Left lobe of liver (tissue), 2 donors: ENCODE data around the gene OR51V1. TPM values are rescaled to one million over a fixed set of nuclear protein-coding genes. Genes with fewer than 3 reads are reported as not detected.
"Not testable (repeated sequence)": the region's sequence is repeated elsewhere in the genome, so short reads cannot be mapped to it uniquely, and the experiment has no call there.

Experiments
- ATAC-seq: fragments of 200-7000 bp; cut with Tn5 transposase; one replicate; pipeline ENCODE4 v1.9.1; 2020; ENCODE audit warnings: mild to moderate bottlenecking, moderate library complexity
- DNase-seq: peaks from one replicate; pipeline ENCODE4 v3.0.0-alpha.2; 2020; ENCODE audit warnings: low spot score
- total RNA-seq: library from RNA; stranded (reverse); gene quantifications from one replicate; pipeline ENCODE4 v1.2.1, GENCODE V29; 2021
- donor health status: DM: no; HTN: no; CAD: no; lungs with moderate emphysema.
- donor health status: DM: no; HTN: yes; CAD: no.

Gene OR51V1, protein sequence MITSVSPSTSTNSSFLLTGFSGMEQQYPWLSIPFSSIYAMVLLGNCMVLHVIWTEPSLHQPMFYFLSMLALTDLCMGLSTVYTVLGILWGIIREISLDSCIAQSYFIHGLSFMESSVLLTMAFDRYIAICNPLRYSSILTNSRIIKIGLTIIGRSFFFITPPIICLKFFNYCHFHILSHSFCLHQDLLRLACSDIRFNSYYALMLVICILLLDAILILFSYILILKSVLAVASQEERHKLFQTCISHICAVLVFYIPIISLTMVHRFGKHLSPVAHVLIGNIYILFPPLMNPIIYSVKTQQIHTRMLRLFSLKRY
- total RNA-seq = not detected

DNA sequence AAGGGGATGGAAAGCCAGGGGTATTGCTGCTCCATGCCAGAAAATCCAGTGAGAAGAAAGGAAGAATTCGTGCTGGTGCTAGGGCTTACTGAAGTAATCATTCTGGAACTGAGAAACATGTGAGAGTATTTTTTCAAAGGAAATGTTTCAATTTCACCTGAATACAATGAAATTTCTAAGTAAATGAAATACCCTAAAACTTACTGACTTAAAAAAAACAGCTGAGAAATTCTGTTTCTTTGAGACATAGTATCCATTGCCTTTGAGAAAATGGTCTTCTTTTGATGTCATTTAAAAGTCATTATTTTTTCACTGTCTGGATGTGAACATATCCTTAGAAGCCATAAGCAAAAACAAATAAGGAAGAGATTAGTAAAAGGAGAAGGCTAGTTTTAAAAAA is at the start of gene OR51V1:
OR51V1 (minus strand) TSS at position 101 of the 400 bp plus-strand sequence; CDS start at position 101, 0 bp downstream.
- no peak for ATAC-seq

DNA sequence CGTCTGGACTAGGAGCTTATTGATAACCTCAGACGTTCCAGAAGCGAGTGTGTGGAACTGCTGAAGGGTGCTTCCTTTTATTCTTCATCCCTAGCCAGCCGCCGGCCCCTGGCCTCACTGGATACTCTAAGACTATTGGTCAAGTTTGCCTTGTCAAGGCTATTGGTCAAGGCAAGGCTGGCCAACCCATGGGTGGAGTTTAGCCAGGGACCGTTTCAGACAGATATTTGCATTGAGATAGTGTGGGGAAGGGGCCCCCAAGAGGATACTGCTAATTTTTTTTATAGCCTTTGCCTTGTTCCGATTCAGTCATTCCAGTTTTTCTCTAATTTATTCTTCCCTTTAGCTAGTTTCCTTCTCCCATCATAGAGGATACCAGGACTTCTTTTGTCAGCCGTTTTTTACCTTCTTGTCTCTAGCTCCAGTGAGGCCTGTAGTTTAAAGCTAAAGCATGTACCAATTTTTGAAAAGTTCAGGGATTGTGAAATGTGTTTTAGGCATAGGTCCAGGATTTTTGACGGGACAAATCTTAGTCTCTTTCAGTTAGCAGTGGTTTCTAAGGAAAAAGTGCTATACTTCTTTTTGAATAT is 49.4 kb upstream of the OR51V1 start, which contains the start of gene HBG1:
HBG1 (minus strand) TSS at position 51 of the 590 bp plus-strand sequence. CDS start 53 bp downstream, outside the sequence.
- peak; percentile 36 for ATAC-seq
- not testable (repeated sequence) for DNase-seq

More for the DNA sequence above, at the start of gene OR51V1:
- DNase-seq = no peak

DNA sequence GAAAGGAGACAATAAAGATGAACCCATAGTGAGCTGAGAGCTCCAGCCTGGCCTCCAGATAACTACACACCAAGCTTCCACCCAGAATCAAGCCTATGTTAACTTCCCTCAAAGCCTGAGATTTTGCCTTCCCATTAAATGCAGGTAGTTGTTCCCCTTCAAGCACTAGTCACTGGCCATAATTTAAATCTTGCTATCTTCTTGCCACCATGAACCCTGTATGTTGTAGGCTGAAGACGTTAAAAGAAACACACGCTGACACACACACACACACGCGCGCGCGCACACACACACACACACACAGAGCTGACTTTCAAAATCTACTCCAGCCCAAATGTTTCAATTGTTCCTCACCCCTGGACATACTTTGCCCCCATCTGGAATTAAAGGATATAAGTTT is 48.0 kb upstream of the OR51V1 start:
- not testable (repeated sequence) for DNase-seq, ATAC-seq

DNA sequence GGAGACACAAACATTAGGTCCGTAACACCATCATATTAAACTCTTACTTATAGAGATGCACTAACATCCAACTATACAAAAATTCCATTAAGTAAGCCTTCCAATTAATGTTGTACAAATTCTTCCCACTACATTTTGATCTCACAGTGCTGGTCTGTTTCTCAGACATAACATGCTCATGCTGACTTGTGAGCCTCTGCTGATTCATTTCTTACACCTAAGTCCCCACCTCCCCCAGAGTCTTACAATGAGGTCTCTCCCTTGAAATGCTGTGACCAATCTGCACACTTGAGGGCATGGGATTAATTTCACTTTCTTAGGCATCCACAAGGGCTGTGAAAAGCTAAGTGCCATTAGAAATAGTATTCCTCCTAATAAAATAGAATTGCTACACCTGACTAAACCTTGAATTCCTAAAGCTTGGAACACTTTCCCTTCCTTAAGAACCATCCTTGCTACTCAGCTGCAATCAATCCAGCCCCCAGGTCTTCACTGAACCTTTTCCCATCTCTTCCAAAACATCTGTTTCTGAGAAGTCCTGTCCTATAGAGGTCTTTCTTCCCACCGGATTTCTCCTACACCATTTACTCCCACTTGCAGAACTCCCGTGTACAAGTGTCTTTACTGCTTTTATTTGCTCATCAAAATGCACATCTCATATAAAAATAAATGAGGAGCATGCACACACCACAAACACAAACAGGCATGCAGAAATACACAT is 47.1 kb upstream of the OR51V1 start:
- ATAC-seq (no peak), DNase-seq (no peak)

DNA sequence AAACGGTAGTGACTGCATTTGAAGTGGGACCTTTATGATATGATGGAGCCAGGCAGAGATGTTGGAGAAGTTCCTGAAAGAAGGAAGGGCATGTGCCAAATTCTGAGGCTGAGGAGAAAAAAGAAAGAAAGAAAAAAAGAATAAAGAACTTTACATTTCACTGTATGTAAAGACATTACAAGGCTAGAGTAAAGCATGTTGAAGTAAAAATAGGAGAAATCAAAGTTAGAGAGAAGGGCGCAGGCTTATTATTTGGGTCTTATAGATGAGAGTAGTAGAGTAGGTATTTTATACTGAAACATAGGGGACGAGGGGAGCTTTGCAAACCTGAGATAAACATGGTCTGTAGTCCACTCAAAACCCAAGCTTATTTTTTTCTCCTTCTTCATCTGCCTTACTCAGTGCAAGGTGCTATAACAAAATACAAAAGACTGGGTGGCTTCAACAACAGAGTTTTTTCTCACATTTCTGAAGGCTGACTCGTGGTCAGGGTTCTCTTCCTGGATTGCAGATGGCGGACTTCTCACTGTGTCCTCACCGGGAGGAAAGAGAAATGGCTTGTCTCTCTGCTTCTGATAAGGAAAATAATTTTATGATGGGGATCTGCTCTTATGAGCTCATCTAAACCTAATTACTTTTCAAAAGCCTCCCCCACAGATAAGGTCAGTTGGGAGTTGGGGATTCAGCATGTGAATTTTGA is 46.4 kb upstream of the OR51V1 start:
- no peak for DNase-seq
- no peak for ATAC-seq

DNA sequence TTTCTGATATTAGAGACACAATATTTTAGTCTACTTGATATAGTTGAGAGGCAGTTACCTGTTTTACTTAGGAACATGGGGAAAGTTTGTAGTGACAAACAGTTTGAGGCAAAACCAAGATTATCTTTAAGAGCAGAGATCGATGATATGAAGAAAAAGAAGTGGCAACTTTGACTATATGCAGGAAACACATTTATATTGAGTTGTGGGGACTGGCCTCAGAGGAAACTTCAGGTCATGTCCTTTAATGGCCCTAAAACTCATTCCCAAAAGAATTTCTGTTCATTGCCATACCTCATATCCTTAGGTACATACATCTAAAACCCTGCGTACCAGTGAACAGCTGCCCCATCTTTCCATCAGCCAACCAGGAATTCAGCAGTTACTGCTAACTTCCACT is 44.7 kb upstream of the OR51V1 start:
- no peak for DNase-seq
- no peak for ATAC-seq

DNA sequence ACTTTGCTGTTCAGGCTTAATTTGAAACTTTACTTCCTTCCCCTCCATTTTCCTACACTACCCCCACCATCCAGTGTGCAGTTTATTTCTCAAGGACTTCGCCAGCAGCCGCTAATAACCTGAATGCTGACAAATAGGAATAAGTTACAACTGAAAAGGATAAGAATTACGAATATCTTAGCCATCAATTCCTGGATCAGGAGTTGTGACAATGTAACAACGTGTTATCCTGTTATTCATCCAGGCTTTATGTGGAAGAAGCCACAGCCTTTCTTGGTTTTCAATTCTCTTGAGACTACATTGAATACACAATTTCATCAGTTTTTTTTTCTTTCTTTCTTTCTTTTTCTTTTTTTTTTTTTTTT is 43.3 kb upstream of the OR51V1 start:
- DNase-seq = no peak
- ATAC-seq = no peak

DNA sequence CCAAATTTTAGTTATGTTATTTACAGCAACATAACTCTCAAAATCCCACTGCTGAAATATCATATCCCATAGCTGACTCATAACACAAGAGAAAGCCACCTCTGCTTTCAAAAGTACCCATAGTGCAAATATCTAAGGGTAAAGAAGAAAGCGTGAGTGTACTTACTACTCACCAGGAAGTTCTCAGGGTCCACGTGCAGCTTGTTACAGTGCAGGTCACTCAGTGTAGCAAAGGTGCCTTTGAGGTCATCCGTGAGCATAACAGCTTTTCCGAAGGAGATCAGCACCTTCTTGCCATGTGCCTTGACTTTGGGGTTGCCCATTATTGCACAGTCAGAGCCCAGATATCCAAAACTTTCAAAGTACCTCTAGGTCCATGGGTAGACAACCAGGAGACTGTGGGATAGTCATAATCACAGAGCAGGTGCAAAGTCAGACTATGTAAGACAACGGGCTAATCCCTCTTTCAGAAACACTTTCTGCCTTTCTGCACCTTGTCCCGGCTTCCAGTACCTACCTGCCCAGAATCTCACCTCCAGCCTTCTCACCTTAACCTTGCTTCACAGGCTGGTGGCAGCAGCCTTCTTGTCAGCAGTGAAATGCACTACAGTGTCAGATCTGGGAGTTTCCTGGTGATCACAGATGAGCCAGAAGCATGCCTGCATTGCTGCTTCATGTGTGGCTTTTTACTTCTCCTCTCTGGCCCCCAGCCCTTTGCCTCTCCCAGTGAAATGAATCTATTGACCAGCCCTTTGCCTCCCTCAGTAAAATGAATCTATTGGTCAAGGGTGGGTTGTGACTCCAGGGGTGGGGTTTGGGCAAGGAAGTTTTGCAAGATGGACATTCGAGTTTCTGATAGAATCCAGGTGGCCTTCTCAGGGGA is 42.7 kb upstream of the OR51V1 start:
- ATAC-seq (no peak), DNase-seq (no peak)

DNA sequence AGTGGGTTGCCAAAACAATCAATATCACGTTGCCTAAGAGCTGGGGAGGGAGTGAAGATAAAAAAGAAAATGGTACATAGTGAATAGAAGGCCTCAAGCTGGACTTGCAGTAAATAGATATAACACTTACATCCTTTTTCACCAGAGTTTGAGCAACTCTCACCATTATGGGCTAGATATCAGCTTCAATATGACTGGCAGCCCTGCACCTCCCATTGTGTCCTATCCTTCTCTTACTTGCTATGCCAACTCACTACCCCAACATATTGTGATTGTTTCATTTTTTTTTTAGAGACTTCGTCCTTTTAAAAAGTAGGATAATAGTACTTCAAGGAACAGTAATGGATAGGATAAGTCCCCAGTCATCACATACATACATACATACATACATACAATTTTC is 41.7 kb upstream of the OR51V1 start:
- DNase-seq (no peak), ATAC-seq (no peak)

DNA sequence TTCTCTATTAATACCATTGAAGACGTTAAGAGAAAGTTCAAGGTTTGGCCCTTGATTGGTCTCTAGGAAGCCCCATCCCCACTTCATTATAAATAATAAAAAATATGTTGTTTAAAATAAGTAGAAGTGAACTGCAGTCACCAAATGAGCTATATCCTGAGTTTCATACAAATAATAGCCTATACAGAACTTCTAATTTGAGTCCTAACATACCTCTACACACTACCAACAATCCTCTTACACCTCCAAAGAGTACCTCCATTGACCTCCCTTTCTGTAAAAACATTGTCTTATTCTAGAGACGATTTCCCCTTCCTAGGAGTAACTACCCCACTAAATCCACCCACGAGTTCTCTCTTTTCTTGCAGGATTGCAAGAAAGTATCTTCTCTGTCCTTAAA is 41.0 kb upstream of the OR51V1 start:
- no peak for ATAC-seq
- DNase-seq = no peak

DNA sequence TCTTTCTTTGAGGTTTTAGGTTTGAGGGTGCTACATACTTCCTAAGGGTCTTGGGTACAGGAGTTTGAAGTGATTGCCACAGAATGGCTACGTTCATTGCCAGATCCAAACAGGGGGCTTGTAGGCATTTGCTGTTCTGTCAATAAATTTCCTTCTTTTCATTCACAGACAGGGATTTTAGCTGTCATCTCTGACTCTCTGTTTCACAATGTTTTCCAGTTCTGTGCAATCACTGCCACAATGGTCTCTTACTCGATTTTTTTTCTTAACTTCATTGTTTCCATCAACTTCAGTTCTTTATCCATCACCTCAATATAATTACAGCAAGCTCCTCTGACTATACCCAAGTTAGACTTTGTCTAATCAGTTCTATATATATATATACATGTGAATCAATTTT is 40.0 kb upstream of the OR51V1 start:
- DNase-seq (no peak), ATAC-seq (no peak)

DNA sequence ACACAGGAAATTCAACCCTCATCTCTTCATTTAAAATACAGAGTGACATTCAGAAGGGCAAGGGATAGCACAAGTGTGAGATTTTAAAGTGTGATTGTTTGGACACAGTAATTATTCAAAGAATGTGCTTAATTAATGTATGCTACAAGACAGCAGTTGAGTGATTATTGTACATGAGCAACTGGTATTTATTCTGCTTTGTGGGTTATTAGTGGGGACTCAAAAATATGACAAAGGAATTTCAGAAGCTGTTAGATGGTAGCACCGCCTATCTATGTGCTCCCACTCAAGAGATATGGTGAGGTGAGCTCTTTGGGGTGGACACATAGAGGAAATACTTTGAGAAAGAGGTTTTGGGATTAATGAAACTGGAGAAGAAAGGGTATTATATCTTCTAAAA is 39.6 kb upstream of the OR51V1 start:
- ATAC-seq (no peak), DNase-seq (no peak)

DNA sequence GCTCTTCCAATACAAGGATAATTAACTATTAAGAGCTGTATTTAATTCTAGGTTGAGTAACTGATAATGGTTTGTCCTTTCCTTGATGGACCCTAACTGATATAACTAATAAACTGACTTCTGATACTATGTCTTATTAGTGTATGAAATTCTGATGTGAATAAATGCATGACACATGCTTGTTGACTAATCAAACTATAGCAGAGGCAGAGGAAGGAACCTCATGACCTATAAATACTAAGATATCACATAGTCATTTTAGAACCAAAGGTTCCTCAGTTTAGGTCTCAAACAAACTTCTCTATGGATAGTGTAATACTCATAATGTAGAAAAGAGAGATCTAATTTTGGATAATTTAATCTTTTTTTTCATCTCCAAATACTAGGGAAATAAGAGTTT is 38.6 kb upstream of the OR51V1 start:
- ATAC-seq (no peak), DNase-seq (no peak)

DNA sequence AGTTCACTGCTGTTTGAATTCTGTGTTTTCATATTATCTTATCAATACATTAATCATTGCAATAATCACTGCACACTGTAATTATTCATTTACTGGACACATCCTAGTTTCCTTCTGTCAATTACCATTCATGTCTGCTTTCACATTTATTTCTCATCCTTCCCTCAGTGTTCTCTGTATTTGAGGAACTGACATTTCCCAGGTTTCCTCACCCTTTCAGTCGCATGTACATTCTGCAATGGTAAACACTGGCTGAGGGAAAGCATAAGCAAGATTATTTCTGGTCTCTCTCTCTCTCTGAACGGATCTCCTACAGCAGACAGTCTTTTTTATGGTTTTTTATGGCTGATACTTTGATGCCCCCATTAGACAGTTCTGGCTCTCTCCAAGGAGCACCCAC is 38.0 kb upstream of the OR51V1 start:
- ATAC-seq (no peak), DNase-seq (no peak)

DNA sequence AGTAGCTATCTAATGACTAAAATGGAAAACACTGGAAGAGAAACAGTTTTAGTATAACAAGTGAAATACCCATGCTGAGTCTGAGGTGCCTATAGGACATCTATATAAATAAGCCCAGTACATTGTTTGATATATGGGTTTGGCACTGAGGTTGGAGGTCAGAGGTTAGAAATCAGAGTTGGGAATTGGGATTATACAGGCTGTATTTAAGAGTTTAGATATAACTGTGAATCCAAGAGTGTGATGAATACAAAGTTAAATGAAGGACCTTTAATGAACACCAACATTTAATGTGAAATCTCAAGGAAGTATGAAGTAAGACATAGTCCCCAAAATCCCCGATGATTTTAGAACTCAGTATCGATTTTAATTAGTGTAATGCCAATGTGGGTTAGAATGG is 36.9 kb upstream of the OR51V1 start:
- DNase-seq (no peak), ATAC-seq (no peak)

DNA sequence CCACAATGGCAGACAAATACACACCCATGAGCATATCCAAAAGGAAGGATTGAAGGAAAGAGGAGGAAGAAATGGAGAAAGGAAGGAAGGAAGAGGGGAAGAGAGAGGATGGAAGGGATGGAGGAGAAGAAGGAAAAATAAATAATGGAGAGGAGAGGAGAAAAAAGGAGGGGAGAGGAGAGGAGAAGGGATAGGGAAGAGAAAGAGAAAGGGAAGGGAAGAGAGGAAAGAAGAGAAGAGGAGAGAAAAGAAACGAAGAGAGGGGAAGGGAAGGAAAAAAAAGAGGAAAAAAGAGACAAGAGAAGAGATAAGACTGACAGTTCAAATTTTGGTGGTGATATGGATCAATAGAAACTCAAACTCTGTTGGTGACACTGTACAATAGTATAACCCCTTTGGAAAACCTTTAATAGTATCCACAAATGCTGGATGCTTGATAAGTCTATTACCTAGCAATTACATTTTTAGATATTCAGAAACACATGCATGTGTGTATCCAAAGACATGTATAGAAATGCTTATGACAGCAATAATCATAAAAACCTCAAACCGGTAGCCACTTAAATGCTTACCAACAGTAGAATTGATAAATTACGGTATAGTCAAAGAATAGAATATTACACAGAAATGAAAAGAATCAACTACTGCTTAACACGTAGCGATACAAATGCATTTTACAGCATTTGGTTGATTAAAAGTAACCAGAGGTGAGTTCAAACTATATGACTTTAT is 35.0 kb upstream of the OR51V1 start:
- DNase-seq (no peak), ATAC-seq (no peak)

DNA sequence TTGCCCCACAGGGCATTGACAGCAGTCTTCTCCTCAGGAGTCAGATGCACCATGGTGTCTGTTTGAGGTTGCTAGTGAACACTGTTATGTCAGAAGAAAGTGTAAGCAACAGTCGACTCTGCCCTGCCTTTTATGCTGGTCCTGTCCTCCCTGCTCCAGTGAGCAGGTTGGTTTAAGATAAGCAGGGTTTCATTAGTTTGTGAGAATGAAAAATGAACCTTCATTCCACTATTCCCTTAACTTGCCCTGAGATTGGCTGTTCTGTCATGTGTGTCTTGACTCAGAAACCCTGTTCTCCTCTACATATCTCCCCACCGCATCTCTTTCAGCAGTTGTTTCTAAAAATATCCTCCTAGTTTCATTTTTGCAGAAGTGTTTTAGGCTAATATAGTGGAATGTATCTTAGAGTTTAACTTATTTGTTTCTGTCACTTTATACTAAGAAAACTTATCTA is 33.9 kb upstream of the OR51V1 start, which contains the start of gene HBD:
HBD (minus strand) TSS at position 103 of the 454 bp plus-strand sequence; CDS start at position 53, 50 bp downstream.
- ATAC-seq = no peak
- DNase-seq = no peak

DNA sequence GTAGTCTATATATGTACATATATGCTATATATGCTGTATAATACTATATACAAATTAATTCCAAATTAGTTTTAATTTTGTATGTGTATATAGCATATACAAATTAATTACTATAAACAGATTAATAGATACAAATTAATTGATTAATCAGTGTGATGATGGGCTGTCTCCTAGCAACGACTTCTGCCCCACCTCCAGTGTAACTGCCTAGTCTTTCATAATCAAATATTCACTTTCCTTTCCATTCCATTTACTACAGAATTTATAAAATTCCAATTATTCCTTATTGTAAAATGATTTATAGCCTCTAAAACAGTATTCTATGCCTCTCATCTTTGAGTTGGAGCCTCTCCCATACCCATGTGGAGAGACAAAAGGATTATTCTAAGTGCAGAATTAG is 32.8 kb upstream of the OR51V1 start:
- DNase-seq (no peak), ATAC-seq (no peak)

DNA sequence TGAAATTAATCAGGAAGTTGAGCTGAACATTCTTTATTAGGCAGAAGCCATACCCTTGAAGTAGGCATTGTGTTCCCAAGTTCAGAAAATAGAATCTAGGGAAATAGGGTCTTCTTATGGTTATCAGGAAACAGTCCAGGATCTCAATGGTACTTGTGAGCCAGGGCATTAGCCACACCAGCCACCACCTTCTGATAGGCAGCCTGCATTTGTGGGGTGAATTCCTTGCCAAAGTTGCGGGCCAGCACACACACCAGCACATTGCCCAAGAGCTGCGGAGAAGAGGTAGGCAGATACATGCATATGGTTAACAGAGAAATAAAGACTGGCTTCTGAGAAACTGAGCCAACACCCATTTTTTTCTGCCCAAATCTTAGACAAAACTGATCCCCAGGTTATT is 32.3 kb upstream of the OR51V1 start:
- ATAC-seq = no peak
- DNase-seq = no peak

DNA sequence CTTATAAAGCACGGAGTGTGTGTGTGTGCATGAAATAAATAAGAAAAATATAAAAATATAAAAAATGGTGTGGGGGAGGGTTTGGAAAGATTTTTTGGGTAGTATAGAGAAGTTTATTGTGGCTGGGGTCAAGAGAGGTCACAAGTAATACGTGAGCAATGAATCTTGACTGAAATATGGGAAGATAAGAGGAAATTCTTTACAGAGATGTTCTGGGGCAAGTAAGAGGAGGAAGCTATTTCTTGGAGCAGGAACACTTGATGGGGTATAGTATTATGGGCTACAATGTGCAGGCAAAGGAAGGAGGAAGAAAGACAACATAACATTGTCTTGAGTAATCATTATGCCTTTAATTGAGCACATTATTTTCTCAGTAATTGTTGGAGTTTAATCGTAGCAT is 31.7 kb upstream of the OR51V1 start:
- DNase-seq (no peak), ATAC-seq (peak; percentile 14)
